CD4-positive, alpha-beta memory T cell (primary cell): ENCODE results near the gene ARFGAP3. TPM values are rescaled to one million over a fixed set of nuclear protein-coding genes. Genes with fewer than 3 reads are reported as not detected.
"Not testable (repeated sequence)": the region's sequence is repeated elsewhere in the genome, so short reads cannot be mapped to it uniquely, and the experiment has no call there.

Source experiments
- CTCF ChIA-PET: fragments of 350-600 bp; sonication (Branson Sonifier 250); formaldehyde crosslinking; loops from one replicate; lab custom pipeline; 2021; ENCODE audit warnings: inconsistent platforms; ENCODE audit not compliant: partially characterized antibody; lab: Charles Lee
- POLR2A ChIA-PET: fragments of 350-600 bp; sonication (Branson Sonifier 250); formaldehyde crosslinking; loops from one replicate; lab custom pipeline; 2021; ENCODE audit not compliant: partially characterized antibody; lab: Charles Lee
- DNase-seq, 5 donors: peaks; one replicate each; pipeline versions ENCODE4 v3.0.0 to v3.0.0-alpha.2; 2020 to 2022; ENCODE audit warnings: mixed read lengths in 1 of 5
- H3K27ac ChIP-seq: one replicate; pipeline ENCODE4 v1.7.0; 2013; ENCODE audit warnings: low read depth, low read length
- H3K27me3 ChIP-seq: 2 replicates; pipeline ENCODE4 v1.7.0; 2013; ENCODE audit warnings: mild to moderate bottlenecking, low read length, moderate library complexity; ENCODE audit not compliant: insufficient read depth
- H3K36me3 ChIP-seq: 2 replicates; pipeline ENCODE4 v1.7.0; 2013; ENCODE audit warnings: mild to moderate bottlenecking, low read length, moderate library complexity; ENCODE audit not compliant: insufficient read depth
- H3K4me1 ChIP-seq: 2 replicates; pipeline ENCODE4 v1.7.0; 2013; ENCODE audit warnings: mild to moderate bottlenecking, low read length, moderate library complexity; ENCODE audit not compliant: insufficient read depth
- H3K4me3 ChIP-seq, 2 donors: one replicate each; pipeline ENCODE4 v1.7.0; 2013; ENCODE audit warnings: low read length in 2 of 2, mild to moderate bottlenecking in 1 of 2
- H3K9me3 ChIP-seq, 2 donors: one replicate each; pipeline ENCODE4 v1.7.0; 2013; ENCODE audit warnings: low read length in 2 of 2, control low read depth in 1 of 2; ENCODE audit not compliant: control insufficient read depth in 1 of 2
- H3K27ac Mint-ChIP-seq, 7 donors: one replicate each; pipeline ENCODE4 v1.8.0; 2020 to 2021; ENCODE audit warnings: mixed read lengths in 7 of 7, mild to moderate bottlenecking in 6 of 7, inconsistent platforms in 3 of 7, moderate library complexity in 3 of 7
- H3K27me3 Mint-ChIP-seq, 2 donors: one replicate each; pipeline ENCODE4 v1.8.0; 2020 to 2021; ENCODE audit warnings: mixed read lengths in 2 of 2
- H3K36me3 Mint-ChIP-seq, 2 donors: one replicate each; pipeline ENCODE4 v1.8.0; 2020 to 2021; ENCODE audit warnings: mixed read lengths in 2 of 2, inconsistent platforms in 1 of 2, mild to moderate bottlenecking in 1 of 2
- H3K4me1 Mint-ChIP-seq, 4 donors: one replicate each; pipeline ENCODE4 v1.8.0; 2020 to 2021; ENCODE audit warnings: mixed read lengths in 4 of 4, mild to moderate bottlenecking in 1 of 4
- H3K4me3 Mint-ChIP-seq, 8 donors: one replicate each; pipeline ENCODE4 v1.8.0; 2020 to 2021; ENCODE audit warnings: mixed read lengths in 8 of 8, mild to moderate bottlenecking in 7 of 8, moderate library complexity in 6 of 8, inconsistent platforms in 3 of 8
- H3K9me3 Mint-ChIP-seq, 8 donors: one replicate each; pipeline ENCODE4 v1.8.0; 2020 to 2021; ENCODE audit warnings: mixed read lengths in 8 of 8, mild to moderate bottlenecking in 5 of 8, inconsistent platforms in 3 of 8, moderate library complexity in 1 of 8
- intact Hi-C: fragments of 100-400 bp; cut with micrococcal nuclease; formaldehyde crosslinking; loops from one replicate; pipeline ENCODE4 v1.15.1; 2023
- polyA plus RNA-seq, 2 donors: library from polyadenylated mRNA; unstranded; fragments of 300-500 nt; fragmentation: Illumina TruSeq; gene quantifications; one replicate each; pipeline ENCODE4 v1.2.3, GENCODE V29; 2021
- total RNA-seq, 2 experiments: library from RNA; stranded (reverse); gene quantifications; one replicate each; pipeline ENCODE4 v1.2.3, GENCODE V29; 2021

Gene ARFGAP3
- total and polyA plus RNA-seq, 4 experiments from 2014 or later: 38.4 to 49.0 (median 45.2) TPM

DNA sequence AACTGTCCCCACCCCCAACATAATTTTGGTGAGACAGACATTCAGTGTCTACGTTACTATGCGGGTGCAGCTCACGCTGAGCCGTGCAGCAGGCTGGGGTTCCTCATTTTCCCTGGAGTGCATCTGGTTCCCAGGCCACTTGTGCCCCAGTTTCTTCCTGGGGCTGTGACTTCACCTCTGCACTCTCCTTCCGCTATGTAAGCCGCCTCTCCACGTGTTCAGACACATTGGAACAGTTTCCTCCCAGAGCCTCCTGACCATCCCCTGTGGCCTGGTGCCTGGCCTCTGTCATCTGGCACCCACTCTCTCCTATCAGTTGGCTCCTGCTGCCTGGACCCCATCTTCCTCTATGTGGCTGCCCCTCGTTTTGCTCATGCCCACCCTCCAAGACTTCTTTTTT lies 90.2 kb downstream of the ARFGAP3 start:
- Histone ChIP-seq H3K27ac (no peak overlapping the region), H3K4me1 (no peaks in the 10 kb centered on the region), H3K9me3 (no peaks in the 10 kb centered on the region), H3K4me3 (no peak overlapping the region), H3K36me3 (no peaks in the 10 kb centered on the region), H3K27me3 (peaks cover 4% of the 10 kb centered on the region)
- intact Hi-C loops: no loop called here
- no peak for DNase-seq
- H3K36me3 Mint-ChIP-seq: no peaks in the 10 kb centered on the region
- H3K9me3 Mint-ChIP-seq: peaks cover 0 to 3% (median 0%) of the 10 kb centered on the region in 8 donors
- H3K4me3 Mint-ChIP-seq: no peak overlapping the region
- H3K27ac Mint-ChIP-seq: no peak overlapping the region
- CTCF ChIA-PET: no interaction called here
- POLR2A ChIA-PET: no interaction called here
- H3K4me1 Mint-ChIP-seq: no peaks in the 10 kb centered on the region
- H3K27me3 Mint-ChIP-seq: peaks cover 6 to 8% of the 10 kb centered on the region in 2 donors

DNA sequence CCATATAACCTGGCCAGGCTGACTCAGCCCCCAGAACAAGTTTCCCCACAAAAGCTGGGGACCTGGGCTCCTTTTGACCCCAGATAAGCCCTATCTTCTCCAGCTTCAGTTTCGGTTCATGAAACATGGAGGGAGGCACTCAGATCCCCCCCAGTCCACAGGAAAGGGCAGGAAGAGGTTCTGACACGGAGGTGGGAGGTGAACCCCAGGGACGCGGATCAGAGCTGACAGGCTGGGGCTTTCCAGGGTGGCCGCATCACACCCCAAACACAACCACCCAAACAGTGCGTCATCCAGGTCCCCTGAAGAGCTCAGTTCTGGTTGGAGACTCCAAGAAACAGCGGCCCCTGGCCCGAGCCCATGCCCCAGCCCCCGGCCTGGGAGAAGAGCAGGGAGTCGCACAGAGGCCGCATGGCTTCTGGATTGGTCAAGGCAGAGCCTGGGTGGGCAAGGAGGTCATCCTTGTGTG lies 92.1 kb downstream of the ARFGAP3 start:
- intact Hi-C loops: no loop called here
- Mint-ChIP-seq H3K4me3 (no peak overlapping the region), H3K9me3 (peaks cover 0 to 3% (median 0%) of the 10 kb centered on the region in 8 donors), H3K27ac (no peak overlapping the region), H3K27me3 (peaks cover 6 to 8% of the 10 kb centered on the region in 2 donors), H3K36me3 (no peaks in the 10 kb centered on the region), H3K4me1 (no peaks in the 10 kb centered on the region)
- Histone ChIP-seq H3K4me1 (no peaks in the 10 kb centered on the region), H3K9me3 (no peaks in the 10 kb centered on the region), H3K4me3 (no peak overlapping the region), H3K36me3 (no peaks in the 10 kb centered on the region), H3K27me3 (peaks cover 4% of the 10 kb centered on the region), H3K27ac (no peak overlapping the region)
- ChIA-PET POLR2A (no interaction called here), CTCF (no interaction called here)
- no peak for DNase-seq

DNA sequence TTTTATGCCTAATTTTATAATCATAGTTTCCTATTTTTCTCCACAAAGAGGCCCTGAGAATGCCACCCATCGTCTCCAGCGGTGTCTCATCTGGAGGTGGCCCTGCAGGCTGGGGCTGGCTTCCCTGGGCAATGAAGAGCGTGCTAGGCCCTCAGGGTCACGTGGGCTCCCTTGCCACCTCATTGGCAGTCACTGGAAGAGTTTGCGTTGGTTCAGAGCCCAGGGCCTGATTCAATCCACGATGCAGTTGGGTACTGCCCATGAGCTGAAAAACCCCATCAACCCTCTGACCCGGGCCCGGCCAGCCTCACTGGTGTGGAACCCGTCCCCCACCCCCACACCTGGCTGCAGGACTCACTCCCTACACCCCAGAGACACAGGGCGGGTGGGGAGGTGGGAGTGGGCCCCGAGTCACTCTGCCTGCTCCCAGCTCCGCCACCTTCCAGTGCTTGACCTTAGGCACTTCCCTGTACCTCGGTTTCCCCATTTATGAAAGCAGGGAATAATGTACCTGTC lies 93.0 kb downstream of the ARFGAP3 start:
- Mint-ChIP-seq H3K27ac (no peak overlapping the region), H3K36me3 (no peaks in the 10 kb centered on the region), H3K4me3 (no peak overlapping the region), H3K27me3 (peaks cover 6 to 8% of the 10 kb centered on the region in 2 donors), H3K9me3 (peaks cover 0 to 3% (median 0%) of the 10 kb centered on the region in 8 donors), H3K4me1 (no peaks in the 10 kb centered on the region)
- H3K9me3 ChIP-seq: no peaks in the 10 kb centered on the region
- H3K4me1 ChIP-seq: no peaks in the 10 kb centered on the region
- H3K36me3 ChIP-seq: no peaks in the 10 kb centered on the region
- intact Hi-C loops: no loop called here
- no peak overlapping the region for H3K27ac ChIP-seq
- H3K4me3 ChIP-seq: no peak overlapping the region
- DNase-seq: no peak
- CTCF ChIA-PET: no interaction called here
- POLR2A ChIA-PET: no interaction called here
- H3K27me3 ChIP-seq: peaks cover 4% of the 10 kb centered on the region

DNA sequence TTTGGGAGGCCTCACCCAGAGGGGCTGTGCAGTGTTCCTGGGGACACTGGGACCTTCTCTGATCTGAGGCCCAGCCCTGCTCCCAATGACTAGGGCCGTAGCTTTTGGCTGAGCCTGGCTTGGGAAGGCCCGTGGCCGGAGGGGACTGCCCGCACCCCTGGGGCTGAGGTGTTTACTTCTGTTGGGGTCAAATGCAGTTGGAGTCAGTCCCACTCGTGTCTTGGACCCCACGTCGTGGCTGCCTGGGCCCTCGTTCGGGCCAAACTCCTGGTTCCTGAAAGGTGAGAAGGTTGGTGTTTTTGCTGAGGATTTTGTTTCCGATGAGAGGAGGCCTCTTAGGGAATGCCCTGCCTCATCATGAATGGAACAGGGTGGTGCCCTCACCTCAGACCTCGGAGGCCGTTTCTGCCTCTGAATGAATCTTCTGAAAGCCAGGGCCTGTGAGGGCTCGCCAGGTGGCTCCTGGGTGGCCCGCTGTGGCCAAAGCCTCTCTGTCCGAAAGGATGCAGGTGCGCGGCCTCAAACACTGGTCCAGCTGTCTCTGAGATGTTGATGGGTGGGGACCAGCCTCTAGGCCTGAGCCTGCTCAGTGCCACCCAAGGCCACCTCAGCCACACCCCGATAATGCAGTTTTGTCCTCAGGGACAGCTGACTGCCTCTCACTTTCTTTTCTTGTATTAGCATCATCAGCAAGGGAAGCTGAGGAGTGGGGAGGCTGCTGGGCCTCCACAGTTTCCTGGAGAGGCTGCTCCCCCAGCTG lies 96.1 kb downstream of the ARFGAP3 start:
- Mint-ChIP-seq H3K4me1 (no peaks in the 10 kb centered on the region), H3K27ac (no peak overlapping the region), H3K27me3 (peaks cover 5 to 6% of the 10 kb centered on the region in 2 donors), H3K36me3 (no peaks in the 10 kb centered on the region), H3K9me3 (no peaks in the 10 kb centered on the region), H3K4me3 (no peak overlapping the region)
- Histone ChIP-seq H3K27me3 (no peaks in the 10 kb centered on the region), H3K27ac (no peak overlapping the region), H3K4me3 (no peak overlapping the region), H3K36me3 (no peaks in the 10 kb centered on the region), H3K9me3 (no peaks in the 10 kb centered on the region), H3K4me1 (no peaks in the 10 kb centered on the region)
- ChIA-PET POLR2A (no interaction called here), CTCF (no interaction called here)
- no peak for DNase-seq
- intact Hi-C loops: no loop called here

DNA sequence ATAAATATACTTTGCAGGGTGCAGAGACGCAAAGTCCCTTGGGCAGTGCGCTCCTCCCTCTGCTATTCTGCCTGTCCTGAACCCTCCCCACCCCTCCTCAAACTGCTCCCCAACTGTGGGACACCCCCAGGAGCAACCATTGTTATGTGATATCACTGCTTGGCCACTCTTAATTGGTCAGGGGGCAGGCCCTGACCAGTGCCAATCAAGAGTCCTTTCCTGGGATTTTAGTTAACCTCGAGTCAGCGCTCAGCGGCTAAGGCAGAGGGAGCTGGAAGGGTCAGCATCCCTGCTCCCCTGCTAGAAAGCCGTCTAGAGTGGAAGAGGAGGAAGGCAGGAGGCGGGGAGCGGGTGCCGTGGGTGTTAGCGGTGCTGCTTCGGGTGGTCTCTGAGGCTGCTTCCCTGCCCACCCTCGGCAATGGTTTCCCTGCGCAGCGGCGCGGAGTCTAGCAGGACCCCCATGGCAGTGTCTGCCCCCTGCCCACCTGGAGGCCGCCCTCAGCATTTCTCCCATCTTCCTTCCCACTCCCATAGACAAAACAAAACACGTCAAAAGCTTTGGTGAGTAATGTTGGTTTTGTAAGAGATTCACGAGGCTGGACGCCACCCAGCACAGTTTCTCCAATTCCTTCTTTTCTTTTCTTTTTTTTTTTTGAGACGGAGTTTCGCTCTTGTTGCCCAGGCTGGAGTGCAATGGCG lies 98.0 kb downstream of the ARFGAP3 start:
- DNase-seq: no peak
- Mint-ChIP-seq H3K9me3 (no peaks in the 10 kb centered on the region), H3K4me3 (no peak overlapping the region), H3K36me3 (no peaks in the 10 kb centered on the region), H3K27me3 (peaks cover 0 to 6% of the 10 kb centered on the region in 2 donors), H3K27ac (no peak overlapping the region), H3K4me1 (no peaks in the 10 kb centered on the region)
- POLR2A ChIA-PET: no interaction called here
- Histone ChIP-seq H3K4me1 (no peaks in the 10 kb centered on the region), H3K4me3 (no peak overlapping the region), H3K27me3 (no peaks in the 10 kb centered on the region), H3K9me3 (no peaks in the 10 kb centered on the region), H3K27ac (no peak overlapping the region), H3K36me3 (no peaks in the 10 kb centered on the region)
- intact Hi-C loops: no loop called here
- CTCF ChIA-PET: no interaction called here

GRCh38 chr22:42755553-42755952 lies 101.5 kb downstream of the ARFGAP3 start:
- H3K4me3 Mint-ChIP-seq, H3K9me3 ChIP-seq, H3K27me3 Mint-ChIP-seq, DNase-seq, POLR2A ChIA-PET, H3K4me1 ChIP-seq, H3K4me1 Mint-ChIP-seq, H3K36me3 ChIP-seq, H3K4me3 ChIP-seq, H3K27ac ChIP-seq, H3K36me3 Mint-ChIP-seq, intact Hi-C loops, H3K27ac Mint-ChIP-seq, H3K9me3 Mint-ChIP-seq, H3K27me3 ChIP-seq: not testable (repeated sequence)
- CTCF ChIA-PET: interaction anchor here (0.6 kb wide), 1 partner anchor 20 kb away, joined by 3 read pairs; no protein-coding TSS in a partner anchor

DNA sequence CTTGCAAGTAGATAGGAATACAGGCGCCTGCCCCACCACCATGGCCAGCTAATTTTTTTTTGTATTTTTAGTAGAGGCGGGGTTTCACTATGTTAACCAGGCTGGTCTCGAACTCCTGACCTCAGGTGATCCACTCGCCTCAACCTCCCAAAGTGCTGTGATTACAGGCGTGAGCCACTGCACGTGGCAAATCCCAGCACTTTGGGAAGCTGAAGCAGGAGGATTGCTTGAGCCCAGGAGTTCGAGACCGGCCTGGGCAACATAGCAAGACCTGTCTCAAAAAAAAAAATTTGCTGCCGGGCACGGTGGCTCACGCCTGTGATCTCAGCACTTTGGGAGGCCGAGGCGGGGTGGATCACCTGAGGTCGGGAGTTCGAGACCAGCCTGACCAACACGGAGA lies 102.0 kb downstream of the ARFGAP3 start:
- POLR2A ChIA-PET, DNase-seq: not testable (repeated sequence)
- CTCF ChIA-PET: interaction anchor here (0.6 kb wide), 1 partner anchor 21 kb away, joined by 3 read pairs; no protein-coding TSS in a partner anchor

More for the DNA sequence above, 102.0 kb downstream of the ARFGAP3 start:
- H3K4me1 Mint-ChIP-seq, H3K4me3 Mint-ChIP-seq, intact Hi-C loops, H3K36me3 ChIP-seq, H3K4me1 ChIP-seq, H3K27me3 Mint-ChIP-seq, H3K27ac Mint-ChIP-seq, H3K9me3 ChIP-seq, H3K9me3 Mint-ChIP-seq, H3K36me3 Mint-ChIP-seq, H3K27me3 ChIP-seq, H3K27ac ChIP-seq, H3K4me3 ChIP-seq: not testable (repeated sequence)
